ENCODE measurements around the gene TLR9. TPM values are rescaled to one million over a fixed set of nuclear protein-coding genes. Genes with fewer than 3 reads are reported as not detected.

The TLR9 gene
- total RNA-seq, 6 experiments from 2014 or later, result not detected

GRCh38 chr3:52268036-52268435 is 42.6 kb upstream of the TLR9 start:
- Mint-ChIP-seq H3K27ac (peak overlapping the region; percentile 2; the same call in 1 of the 2 replicates), H3K4me3 (no peak overlapping the region), H3K36me3 (ENCODE audit: low read depth) (peaks cover 45% of the 10 kb centered on the region), H3K4me1 (ENCODE audit: low read depth) (peaks cover 32% of the 10 kb centered on the region), H3K27me3 (ENCODE audit: insufficient read depth) (peaks cover 1% of the 10 kb centered on the region; the same call in 1 of the 2 replicates), H3K9me3 (no peaks in the 10 kb centered on the region)
- DNase-seq, result no peak
- no peak for TF ChIP-seq CTCF (IDR thresholded peaks at IDR 0.05)

- H3K27me3 Mint-ChIP-seq (ENCODE audit: insufficient read depth), result peaks cover 1% of the 10 kb centered on the region; the same call in 1 of the 2 replicates
- H3K4me3 Mint-ChIP-seq, result no peak overlapping the region
- H3K9me3 Mint-ChIP-seq, result no peaks in the 10 kb centered on the region
- TF ChIP-seq CTCF (IDR thresholded peaks at IDR 0.05), result peak; percentile 30; the same call in 1 of the 2 replicates
- H3K36me3 Mint-ChIP-seq (ENCODE audit: low read depth), result peaks cover 52% of the 10 kb centered on the region
- DNase-seq, result no peak
- H3K4me1 Mint-ChIP-seq (ENCODE audit: low read depth), result peaks cover 10% of the 10 kb centered on the region
- no peak overlapping the region for H3K27ac Mint-ChIP-seq
Measured at GRCh38 chr3:52265387-52265786, 39.9 kb upstream of the TLR9 start.

GRCh38 chr3:52262447-52262846 is 37.0 kb upstream of the TLR9 start:
- DNase-seq, result no peak
- H3K27me3 Mint-ChIP-seq (ENCODE audit: insufficient read depth), result peaks cover 1% of the 10 kb centered on the region; the same call in 1 of the 2 replicates
- H3K9me3 Mint-ChIP-seq, result no peaks in the 10 kb centered on the region
- peaks cover 11% of the 10 kb centered on the region for H3K4me1 Mint-ChIP-seq (ENCODE audit: low read depth)
- H3K27ac Mint-ChIP-seq, result no peak overlapping the region
- no peak for TF ChIP-seq CTCF (IDR thresholded peaks at IDR 0.05)
- H3K36me3 Mint-ChIP-seq (ENCODE audit: low read depth), result peaks cover 61% of the 10 kb centered on the region
- no peak overlapping the region for H3K4me3 Mint-ChIP-seq

- Mint-ChIP-seq H3K27me3 (ENCODE audit: insufficient read depth) (no peaks in the 10 kb centered on the region), H3K4me3 (no peak overlapping the region), H3K4me1 (ENCODE audit: low read depth) (peaks cover 8% of the 10 kb centered on the region), H3K27ac (peak overlapping the region; percentile 48; the same call in 1 of the 2 replicates), H3K36me3 (ENCODE audit: low read depth) (peaks cover 47% of the 10 kb centered on the region), H3K9me3 (no peaks in the 10 kb centered on the region)
- TF ChIP-seq CTCF (IDR thresholded peaks at IDR 0.05), result no peak
- DNase-seq, result no peak
Measured at GRCh38 chr3:52259448-52259847, 34.0 kb upstream of the TLR9 start.

GRCh38 chr3:52259035-52259434 is 33.6 kb upstream of the TLR9 start:
- peaks cover 8% of the 10 kb centered on the region for H3K4me1 Mint-ChIP-seq (ENCODE audit: low read depth)
- no peak overlapping the region for H3K4me3 Mint-ChIP-seq
- DNase-seq, result no peak
- H3K9me3 Mint-ChIP-seq, result no peaks in the 10 kb centered on the region
- no peak for TF ChIP-seq CTCF (IDR thresholded peaks at IDR 0.05)
- peak overlapping the region; percentile 48; the same call in 1 of the 2 replicates for H3K27ac Mint-ChIP-seq
- H3K27me3 Mint-ChIP-seq (ENCODE audit: insufficient read depth), result no peaks in the 10 kb centered on the region
- peaks cover 44% of the 10 kb centered on the region for H3K36me3 Mint-ChIP-seq (ENCODE audit: low read depth)

GRCh38 chr3:52257911-52258310 is 32.5 kb upstream of the TLR9 start:
- H3K27ac Mint-ChIP-seq, result no peak overlapping the region
- TF ChIP-seq CTCF (IDR thresholded peaks at IDR 0.05), result no peak
- H3K4me1 Mint-ChIP-seq (ENCODE audit: low read depth), result peaks cover 8% of the 10 kb centered on the region
- no peaks in the 10 kb centered on the region for H3K27me3 Mint-ChIP-seq (ENCODE audit: insufficient read depth)
- H3K4me3 Mint-ChIP-seq, result no peak overlapping the region
- H3K9me3 Mint-ChIP-seq, result no peaks in the 10 kb centered on the region
- H3K36me3 Mint-ChIP-seq (ENCODE audit: low read depth), result peaks cover 41% of the 10 kb centered on the region
- no peak for DNase-seq

Measured in HFFc6 (cell line).